Cardiac fibroblast (primary cell): Measurements from ENCODE around the gene FAM171A1.
A peak's percentile ranks its signal among the peaks of the same experiment; 100 is the strongest.

ENCODE experiments used
- DNase-seq, 2 donors: peaks; one replicate each; pipeline versions ENCODE4 v3.0.0 to v3.0.0-alpha.2; 2010; ENCODE audit warnings: low read depth in 2 of 2
- H3K4me3 ChIP-seq, 2 donors: replicated peaks in 1 of 2; 1 replicate in 1 of 2; 2 replicates in 1 of 2; pipeline ENCODE4 v1.5.1; 2011; ENCODE audit warnings: low read depth in 2 of 2, low read length in 2 of 2, mild to moderate bottlenecking in 2 of 2, moderate library complexity in 1 of 2
- CTCF ChIP-seq: IDR thresholded peaks from one replicate; pipeline ENCODE4 v1.5.1; 2011; ENCODE audit warnings: low read depth, mild to moderate bottlenecking, low read length, inconsistent platforms

The FAM171A1 gene

GRCh38 chr10:15175587-15175986 lies 195.5 kb downstream of the FAM171A1 start:
- H3K4me3 ChIP-seq: no peak overlapping the region
- DNase-seq: no peak
- no peak for TF ChIP-seq CTCF

GRCh38 chr10:15172306-15172840 lies 198.7 kb downstream of the FAM171A1 start:
- H3K4me3 ChIP-seq: no peak overlapping the region
- TF ChIP-seq CTCF: no peak
- DNase-seq: no peak

- no peak overlapping the region for H3K4me3 ChIP-seq
- no peak for DNase-seq
- TF ChIP-seq CTCF: no peak
Measured at GRCh38 chr10:15169555-15170401, 201.3 kb downstream of the FAM171A1 start.

GRCh38 chr10:15168786-15169554 lies 202.1 kb downstream of the FAM171A1 start:
- TF ChIP-seq CTCF: no peak
- DNase-seq: peak; percentile 97 to 99
- H3K4me3 ChIP-seq: no peak overlapping the region

- peak; percentile 9 for TF ChIP-seq CTCF
- no peak for DNase-seq
- H3K4me3 ChIP-seq: peak within 1 kb of the TSS; percentile 83 to 85
Measured at GRCh38 chr10:15168291-15168785, 202.8 kb downstream of the FAM171A1 start, which contains the start of gene NMT2. Gene NMT2 (minus strand): TSS chr10:15168693. CDS start chr10:15168612, 81 bp downstream.

GRCh38 chr10:15167411-15168290 lies 203.4 kb downstream of the FAM171A1 start:
- TF ChIP-seq CTCF: peak; percentile 57
- peak; percentile 49 to 56 for DNase-seq
- H3K4me3 ChIP-seq: peak overlapping the region; percentile 83 to 85
